ENCODE measurements around the gene HSPB1. TPM values are rescaled to one million over a fixed set of nuclear protein-coding genes. Genes with fewer than 3 reads are reported as not detected.

Gene HSPB1
- total and polyA plus RNA-seq, 11 donors = 822 to 5,278 (median 2,076) TPM

- ATAC-seq = peak in 1 of 4 donors; percentile 49
- H3K4me3 ChIP-seq = no peak overlapping the region
- peak overlapping the region in 6 of 12 donors; percentile 2 to 64 (median 20) for H3K27ac ChIP-seq
- 52 to 79% (median 75%) methylated on average over 15 of the region's 15 CpGs for WGBS, 4 donors
- no peak for DNase-seq
- H3K36me3 ChIP-seq = peaks cover 3 to 78% (median 50%) of the 10 kb centered on the region in 9 donors
- TF ChIP-seq CTCF (IDR thresholded peaks at IDR 0.05) (no peak), POLR2A (IDR thresholded peaks at IDR 0.05) (no peak)
- intact Hi-C loops (cut with DNase I) = no loop called here
- H3K4me1 ChIP-seq = peaks cover 0 to 75% (median 48%) of the 10 kb centered on the region in 12 donors
- no peaks in the 10 kb centered on the region for H3K9me3 ChIP-seq
- no peaks in the 10 kb centered on the region for H3K27me3 ChIP-seq
Observed at GRCh38 chr7:76328389-76328788, 25.9 kb downstream of the HSPB1 start.

- H3K27ac ChIP-seq = peak overlapping the region in 2 of 12 donors; percentile 11 to 90
- H3K9me3 ChIP-seq = no peaks in the 10 kb centered on the region
- no peak for ATAC-seq
- 90 to 95% (median 94%) methylated on average over 29 of the region's 29 CpGs for WGBS, 4 donors
- H3K36me3 ChIP-seq = peaks cover 3 to 73% (median 48%) of the 10 kb centered on the region in 9 donors
- TF ChIP-seq POLR2A (IDR thresholded peaks at IDR 0.05) = no peak
- TF ChIP-seq CTCF (IDR thresholded peaks at IDR 0.05) = no peak
- H3K4me3 ChIP-seq = no peak overlapping the region
- H3K4me1 ChIP-seq = peaks cover 3 to 82% (median 55%) of the 10 kb centered on the region in 12 donors
- no peak for DNase-seq
- no peaks in the 10 kb centered on the region for H3K27me3 ChIP-seq
- intact Hi-C loops (cut with DNase I) = no loop called here
Observed at GRCh38 chr7:76329479-76329878, 27.0 kb downstream of the HSPB1 start.

- intact Hi-C loops (cut with DNase I) = no loop called here
- no peak overlapping the region for H3K4me3 ChIP-seq
- DNase-seq = no peak
- TF ChIP-seq POLR2A (IDR thresholded peaks at IDR 0.05) = no peak
- TF ChIP-seq CTCF (IDR thresholded peaks at IDR 0.05) = no peak
- H3K27ac ChIP-seq = peak overlapping the region in 5 of 12 donors; percentile 11 to 90 (median 30)
- no peaks in the 10 kb centered on the region for H3K9me3 ChIP-seq
- H3K4me1 ChIP-seq = peaks cover 4 to 79% (median 62%) of the 10 kb centered on the region in 12 donors
- ATAC-seq = no peak
- no peaks in the 10 kb centered on the region for H3K27me3 ChIP-seq
- 48 to 61% (median 57%) methylated on average over 4 of the region's 4 CpGs for WGBS, 4 donors
- peaks cover 3 to 66% (median 42%) of the 10 kb centered on the region in 9 donors for H3K36me3 ChIP-seq
Observed at GRCh38 chr7:76330261-76330660, 27.8 kb downstream of the HSPB1 start.

GRCh38 chr7:76330673-76331072 is 28.2 kb downstream of the HSPB1 start:
- peaks cover 3 to 61% (median 38%) of the 10 kb centered on the region in 9 donors for H3K36me3 ChIP-seq
- peaks cover 4 to 82% (median 65%) of the 10 kb centered on the region in 12 donors for H3K4me1 ChIP-seq
- H3K27ac ChIP-seq = peak overlapping the region in 4 of 12 donors; percentile 26 to 90 (median 58)
- ATAC-seq (no peak), DNase-seq (no peak)
- H3K4me3 ChIP-seq = no peak overlapping the region
- H3K9me3 ChIP-seq = no peaks in the 10 kb centered on the region
- no peaks in the 10 kb centered on the region for H3K27me3 ChIP-seq
- intact Hi-C loops (cut with DNase I) = no loop called here
- 66 to 91% (median 89%) methylated on average over 5 of the region's 5 CpGs for WGBS, 4 donors
- no peak for TF ChIP-seq CTCF (IDR thresholded peaks at IDR 0.05)
- no peak for TF ChIP-seq POLR2A (IDR thresholded peaks at IDR 0.05)
